Lower leg skin (tissue), 4 donors: Measurements from ENCODE around the gene EP400. TPM values are rescaled to one million over a fixed set of nuclear protein-coding genes. Genes with fewer than 3 reads are reported as not detected.

Experiments
- DNase-seq, 2 donors: peaks; one replicate each; pipeline ENCODE4 v3.0.0-alpha.2; 2019; ENCODE audit warnings: low spot score in 2 of 2
- H3K4me3 ChIP-seq: fragments of 200-600 bp; sonication (generic); 2 replicates; pipeline ENCODE4 v1.5.1; 2017; ENCODE audit warnings: mild to moderate bottlenecking, low read depth; ENCODE audit not compliant: poor library complexity, severe bottlenecking
- POLR2A ChIP-seq, 2 donors: fragments of 450-650 bp; IDR thresholded peaks; one replicate each; pipeline ENCODE4 v1.6.1; 2016 to 2017; ENCODE audit warnings: antibody characterized with exemption in 2 of 2, mild to moderate bottlenecking in 1 of 2, moderate library complexity in 1 of 2
- WGBS, 2 donors: methylation state at CpG; one replicate each; pipeline ENCODE4 v1.1.5; 2018; 5-methylcytosine and 5-hydroxymethylcytosine counted together
- intact Hi-C: fragments of 100-400 bp; cut with DNase I; formaldehyde crosslinking; loops from one replicate; pipeline ENCODE4 v1.15.0; 2023; ENCODE audit warnings: low total_unique reads
- total RNA-seq, 4 donors: library from RNA; depleted of rRNA; stranded (reverse); fragments of >200 nt; gene quantifications; one replicate each; pipeline ENCODE4 v1.1.0, GENCODE V29; 2016
- TF ChIP-seq, protein P1 (sequence below), 3 donors: fragments of 450-650 bp; IDR thresholded peaks; one replicate each; pipeline ENCODE4 v1.5.1; 2016; ENCODE audit warnings: antibody characterized with exemption in 3 of 3, mild to moderate bottlenecking in 3 of 3, moderate library complexity in 2 of 3

Gene EP400
- total RNA-seq, 4 donors from 2014 or later: 22.0 to 45.8 (median 24.6) TPM

DNA sequence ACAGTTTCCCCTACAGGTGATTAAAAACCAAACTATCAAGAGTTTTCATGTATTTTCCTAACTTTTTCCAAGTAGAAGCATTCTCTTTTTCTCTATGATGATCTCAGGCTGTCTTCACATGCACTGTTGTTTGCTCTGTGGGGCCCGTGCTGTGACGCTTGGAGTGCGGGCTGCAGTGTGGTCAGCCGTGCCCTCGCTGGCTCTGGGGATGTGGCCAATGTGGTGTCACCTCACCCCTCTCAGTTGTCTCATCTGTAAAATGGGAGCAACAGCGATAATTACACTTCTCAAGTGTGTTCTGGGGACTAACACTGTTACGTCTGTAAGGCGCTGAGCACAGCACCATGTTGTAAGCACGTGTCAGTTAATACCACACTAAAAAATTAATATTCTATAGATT is 165.8 kb downstream of the EP400 start:
- no peak for DNase-seq
- intact Hi-C loops: no loop called here
- H3K4me3 ChIP-seq: no peak overlapping the region
- WGBS, 2 donors: 96% methylated on average over 9 of the region's 9 CpGs
- TF ChIP-seq POLR2A (IDR thresholded peaks at IDR 0.05): no peak
- TF ChIP-seq, protein P1, sequence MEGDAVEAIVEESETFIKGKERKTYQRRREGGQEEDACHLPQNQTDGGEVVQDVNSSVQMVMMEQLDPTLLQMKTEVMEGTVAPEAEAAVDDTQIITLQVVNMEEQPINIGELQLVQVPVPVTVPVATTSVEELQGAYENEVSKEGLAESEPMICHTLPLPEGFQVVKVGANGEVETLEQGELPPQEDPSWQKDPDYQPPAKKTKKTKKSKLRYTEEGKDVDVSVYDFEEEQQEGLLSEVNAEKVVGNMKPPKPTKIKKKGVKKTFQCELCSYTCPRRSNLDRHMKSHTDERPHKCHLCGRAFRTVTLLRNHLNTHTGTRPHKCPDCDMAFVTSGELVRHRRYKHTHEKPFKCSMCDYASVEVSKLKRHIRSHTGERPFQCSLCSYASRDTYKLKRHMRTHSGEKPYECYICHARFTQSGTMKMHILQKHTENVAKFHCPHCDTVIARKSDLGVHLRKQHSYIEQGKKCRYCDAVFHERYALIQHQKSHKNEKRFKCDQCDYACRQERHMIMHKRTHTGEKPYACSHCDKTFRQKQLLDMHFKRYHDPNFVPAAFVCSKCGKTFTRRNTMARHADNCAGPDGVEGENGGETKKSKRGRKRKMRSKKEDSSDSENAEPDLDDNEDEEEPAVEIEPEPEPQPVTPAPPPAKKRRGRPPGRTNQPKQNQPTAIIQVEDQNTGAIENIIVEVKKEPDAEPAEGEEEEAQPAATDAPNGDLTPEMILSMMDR (IDR thresholded peaks at IDR 0.05): no peak

DNA sequence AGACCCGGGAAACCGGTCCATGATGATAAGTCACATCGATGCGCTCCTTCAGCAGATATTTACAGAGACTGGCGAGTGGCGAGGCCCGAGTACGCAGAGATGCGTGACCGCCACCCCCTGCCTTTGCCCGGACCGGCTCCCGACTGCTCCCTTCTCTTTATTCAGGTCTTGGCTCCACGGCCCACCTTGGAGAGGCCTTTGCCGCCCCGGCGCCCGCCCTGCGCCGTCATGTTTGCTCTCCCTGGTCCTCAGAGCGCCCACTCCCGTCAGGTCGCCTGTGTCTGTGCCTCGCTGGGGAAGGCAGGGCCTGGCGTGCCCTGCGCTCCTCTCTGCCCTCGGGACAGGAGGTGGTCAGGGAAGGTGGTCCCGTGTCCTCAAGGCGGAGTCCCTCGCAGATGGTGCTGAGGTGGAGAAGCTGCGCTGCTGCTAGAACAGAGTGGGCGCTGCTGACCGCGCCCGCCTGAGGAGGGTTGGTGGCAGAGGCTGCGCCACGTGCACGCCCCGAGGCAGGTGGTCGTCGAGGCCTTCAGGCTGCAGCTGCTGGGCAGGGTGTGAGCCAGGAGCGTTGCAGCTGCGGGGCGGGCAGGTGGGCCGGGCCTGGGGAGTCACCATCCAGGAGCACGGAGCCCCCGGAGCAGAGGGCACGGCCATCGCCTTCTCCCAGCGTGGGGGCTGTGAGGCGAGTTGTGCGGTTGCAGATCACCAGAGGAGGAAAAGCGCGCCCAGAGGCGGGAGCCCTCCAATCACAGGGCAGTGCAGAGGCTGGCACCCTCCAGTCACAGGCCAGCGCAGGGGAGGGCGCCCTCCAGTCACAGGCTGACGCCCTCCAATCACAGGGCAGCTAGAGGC is 167.2 kb downstream of the EP400 start:
- WGBS, 2 donors: 96% methylated on average over 49 to 51 of the region's 58 CpGs
- no peak for TF ChIP-seq POLR2A (IDR thresholded peaks at IDR 0.05)
- TF ChIP-seq, protein P1 (IDR thresholded peaks at IDR 0.05): no peak
- intact Hi-C loops: no loop called here
- DNase-seq: no peak
- H3K4me3 ChIP-seq: no peak overlapping the region

DNA sequence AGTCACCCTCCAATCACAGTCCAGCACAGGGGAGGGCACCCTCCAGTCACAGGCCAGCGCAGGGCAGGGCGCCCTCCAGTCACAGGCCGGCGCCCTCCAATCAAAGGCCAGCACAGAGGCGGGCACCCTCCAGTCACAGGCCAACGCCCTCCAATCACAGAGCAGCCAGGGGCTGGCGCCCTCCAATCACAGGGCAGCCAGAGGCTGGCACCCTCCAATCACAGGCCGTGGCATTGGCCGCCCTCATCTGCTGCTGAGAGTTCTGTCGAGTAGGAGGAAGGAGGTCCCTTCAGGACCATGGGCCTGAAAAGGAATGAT is 167.8 kb downstream of the EP400 start:
- WGBS, 2 donors: 89 to 94% methylated on average over 5 to 9 of the region's 10 CpGs
- intact Hi-C loops: no loop called here
- TF ChIP-seq, protein P1 (IDR thresholded peaks at IDR 0.05): no peak
- no peak for TF ChIP-seq POLR2A (IDR thresholded peaks at IDR 0.05)
- no peak for DNase-seq
- H3K4me3 ChIP-seq: no peak overlapping the region

DNA sequence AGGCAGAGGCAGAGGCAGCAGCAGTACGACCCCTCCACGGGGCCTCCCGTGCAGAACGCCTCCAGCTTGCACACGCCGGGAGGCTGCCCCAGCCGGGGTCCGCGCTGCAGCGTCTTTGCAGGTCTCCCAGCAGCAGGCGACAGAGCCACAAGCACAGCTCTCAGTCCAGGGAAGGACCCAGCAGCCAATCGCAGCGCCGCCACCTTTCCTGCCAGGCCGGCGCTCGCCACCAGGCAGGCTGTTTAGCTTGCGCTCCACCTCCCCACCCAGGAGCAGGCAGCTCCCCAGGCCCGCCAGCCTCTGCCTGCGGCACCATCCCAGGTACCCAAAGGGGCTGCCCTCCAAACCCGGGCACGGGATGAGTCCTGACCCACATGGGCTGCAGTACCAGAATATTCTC is 169.1 kb downstream of the EP400 start:
- DNase-seq: no peak

DNA sequence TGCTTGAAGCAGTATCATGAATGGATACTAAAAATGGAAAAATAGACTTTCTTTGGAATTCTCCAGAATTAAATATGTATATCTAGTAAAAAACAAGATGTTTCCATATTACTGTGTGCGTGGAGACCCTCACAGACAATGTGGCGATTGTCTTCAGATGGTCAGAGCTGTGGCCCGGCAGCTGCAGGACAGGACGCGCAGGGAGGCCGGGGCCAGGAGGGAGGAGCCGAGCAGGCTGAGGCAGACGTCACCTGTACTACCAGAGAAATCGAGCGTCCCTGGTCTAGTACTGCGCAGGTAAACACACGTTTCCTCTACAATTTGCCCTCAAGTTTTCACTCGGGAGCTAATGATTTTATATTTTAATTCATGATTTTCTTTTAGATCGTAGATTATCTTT is 171.5 kb downstream of the EP400 start:
- intact Hi-C loops: no loop called here
- 94 to 95% methylated on average over 14 of the region's 14 CpGs for WGBS, 2 donors
- no peak for DNase-seq
- TF ChIP-seq, protein P1 (IDR thresholded peaks at IDR 0.05): no peak
- TF ChIP-seq POLR2A (IDR thresholded peaks at IDR 0.05): no peak
- no peak overlapping the region for H3K4me3 ChIP-seq

More for the DNA sequence above, 169.1 kb downstream of the EP400 start:
- intact Hi-C loops: no loop called here
- no peak overlapping the region for H3K4me3 ChIP-seq
- no peak for TF ChIP-seq POLR2A (IDR thresholded peaks at IDR 0.05)
- TF ChIP-seq, protein P1 (IDR thresholded peaks at IDR 0.05): no peak
- 95 to 97% methylated on average over 14 to 19 of the region's 22 CpGs for WGBS, 2 donors
